H1 (cell line): ENCODE results near the gene ZNF33A. TPM values are rescaled to one million over a fixed set of nuclear protein-coding genes. Genes with fewer than 3 reads are reported as not detected.
"Not testable (repeated sequence)": the region's sequence is repeated elsewhere in the genome, so short reads cannot be mapped to it uniquely, and the experiment has no call there.

Source experiments
- CTCF ChIA-PET: fragments of 300-600 bp; sonication (Branson Sonifier 250); formaldehyde crosslinking; loops from one replicate; lab custom pipeline; 2021; ENCODE audit not compliant: partially characterized antibody; lab: Charles Lee
- POLR2A ChIA-PET: fragments of 300-600 bp; sonication (Branson Sonifier 250); formaldehyde crosslinking; loops from one replicate; lab custom pipeline; 2021; ENCODE audit warnings: inconsistent platforms; ENCODE audit not compliant: partially characterized antibody; lab: Charles Lee
- DNase-seq, 2 experiments: peaks; one replicate each; pipeline versions ENCODE4 v3.0.0 to v3.0.0-alpha.2; 2010 to 2022; ENCODE audit warnings: low spot score in 2 of 2, low read depth in 1 of 2, mixed read lengths in 1 of 2
- FAIRE-seq: peaks from 2 replicates; lab custom pipeline; 2011; peaks lifted over from hg19 to GRCh38; lab: Jason Lieb, UNC
- H2AFZ ChIP-seq: 2 replicates; pipeline ENCODE4 v1.8.1; 2012; ENCODE audit warnings: low read length, inconsistent platforms
- H2AK5ac ChIP-seq: 2 replicates; pipeline ENCODE4 v1.6.1; 2013; ENCODE audit warnings: low read depth, low read length
- H2BK120ac ChIP-seq: replicated peaks from 2 replicates; pipeline ENCODE3; 2013; ENCODE audit warnings: low read depth, low read length, inconsistent platforms
- H2BK12ac ChIP-seq: 2 replicates; pipeline ENCODE4 v1.6.1; 2013; ENCODE audit warnings: low read depth, low read length
- H2BK15ac ChIP-seq: 2 replicates; pipeline ENCODE4 v1.6.1; 2013; ENCODE audit warnings: low read length
- H2BK20ac ChIP-seq: 2 replicates; pipeline ENCODE4 v1.6.1; 2013; ENCODE audit warnings: low read length
- H2BK5ac ChIP-seq: 2 replicates; pipeline ENCODE4 v1.6.1; 2013; ENCODE audit warnings: low read depth, low read length
- H3K14ac ChIP-seq: 2 replicates; pipeline ENCODE4 v1.6.1; 2013; ENCODE audit warnings: inconsistent platforms; ENCODE audit not compliant: insufficient read length
- H3K18ac ChIP-seq: 2 replicates; pipeline ENCODE4 v1.6.1; 2013; ENCODE audit warnings: low read length; ENCODE audit errors: extremely low read depth
- H3K23ac ChIP-seq: 2 replicates; pipeline ENCODE4 v1.6.1; 2013; ENCODE audit warnings: inconsistent platforms; ENCODE audit not compliant: insufficient read length
- H3K23me2 ChIP-seq: 2 replicates; pipeline ENCODE4 v1.6.1; 2013; ENCODE audit warnings: low read depth, low read length
- H3K27ac ChIP-seq: 2 replicates; pipeline ENCODE4 v1.6.1; 2011; ENCODE audit warnings: low read depth, low read length, inconsistent platforms
- H3K27me3 ChIP-seq, 4 experiments: replicated peaks in 1 of 4; 1 replicate in 1 of 4; 2 replicates in 3 of 4; pipeline versions ENCODE4 v1.6.1 to v1.8.1; 2011 to 2013; ENCODE audit warnings: low read length in 3 of 4, mild to moderate bottlenecking in 3 of 4, inconsistent platforms in 2 of 4, mixed read lengths in 2 of 4, moderate library complexity in 1 of 4; ENCODE audit not compliant: control insufficient read depth in 3 of 4, insufficient read depth in 3 of 4; ENCODE audit errors: extremely low read depth in 1 of 4
- H3K36me3 ChIP-seq, 4 experiments: 2 replicates each; pipeline versions ENCODE4 v1.6.1 to v1.8.1; 2011 to 2013; ENCODE audit warnings: mild to moderate bottlenecking in 4 of 4, low read length in 3 of 4, moderate library complexity in 2 of 4, control low read depth in 1 of 4, inconsistent platforms in 1 of 4; ENCODE audit not compliant: insufficient read depth in 4 of 4, control insufficient read depth in 2 of 4
- H3K4ac ChIP-seq: replicated peaks from 2 replicates; pipeline ENCODE3; 2013; ENCODE audit warnings: low read length, low read depth, mixed read lengths, inconsistent platforms; ENCODE audit not compliant: insufficient read length
- H3K4me1 ChIP-seq, 4 experiments: replicated peaks in 1 of 4; 1 replicate in 1 of 4; 2 replicates in 3 of 4; pipeline versions ENCODE4 v1.6.1 to v1.8.1; 2011 to 2013; ENCODE audit warnings: low read length in 3 of 4, inconsistent platforms in 2 of 4, mixed read lengths in 1 of 4; ENCODE audit not compliant: insufficient read depth in 4 of 4, control insufficient read depth in 3 of 4
- H3K4me2 ChIP-seq, 2 experiments: 2 replicates each; pipeline versions ENCODE4 v1.6.1 to v1.8.1; 2011 to 2013; ENCODE audit warnings: low read depth in 2 of 2, low read length in 2 of 2, control low read depth in 1 of 2, inconsistent platforms in 1 of 2, mild to moderate bottlenecking in 1 of 2; ENCODE audit not compliant: insufficient read depth in 1 of 2
- H3K4me3 ChIP-seq, 4 experiments: fragments of 200-600, 300-600 bp in 1 of 4; sonication (generic), shearing (Covaris generic), sonication (Bioruptor Twin) in 1 of 4; 2 replicates each; pipeline versions ENCODE4 v1.5.1 to v1.8.1; 2011 to 2016; ENCODE audit warnings: low read length in 4 of 4, low read depth in 3 of 4, control low read depth in 2 of 4, inconsistent platforms in 2 of 4, mild to moderate bottlenecking in 2 of 4, mixed read lengths in 1 of 4, moderate library complexity in 1 of 4; ENCODE audit not compliant: insufficient read depth in 2 of 4; ENCODE audit errors: extremely low read depth in 1 of 4
- H3K56ac ChIP-seq: replicated peaks from 2 replicates; pipeline ENCODE3; 2013; ENCODE audit warnings: low read depth, mild to moderate bottlenecking, mixed read lengths, low read length, inconsistent platforms; ENCODE audit not compliant: insufficient read length
- H3K79me1 ChIP-seq: 2 replicates; pipeline ENCODE4 v1.6.1; 2013; ENCODE audit warnings: low read depth, low read length, control low read depth
- H3K79me2 ChIP-seq, 2 experiments: 2 replicates each; pipeline versions ENCODE4 v1.6.1 to v1.8.1; 2012 to 2013; ENCODE audit warnings: low read length in 2 of 2, mild to moderate bottlenecking in 2 of 2, inconsistent platforms in 1 of 2; ENCODE audit not compliant: insufficient read depth in 2 of 2, control insufficient read depth in 1 of 2
- H3K9ac ChIP-seq, 4 experiments: replicated peaks in 1 of 4; 1 replicate in 1 of 4; 2 replicates in 3 of 4; pipeline versions ENCODE4 v1.6.1 to v1.8.1; 2011 to 2013; ENCODE audit warnings: low read depth in 3 of 4, low read length in 3 of 4, control low read depth in 2 of 4, mild to moderate bottlenecking in 2 of 4, moderate library complexity in 2 of 4, inconsistent platforms in 1 of 4; ENCODE audit errors: extremely low read depth in 1 of 4
- H3K9me3 ChIP-seq, 2 experiments: 2 replicates each; pipeline versions ENCODE4 v1.6.1 to v1.8.1; 2012 to 2013; ENCODE audit warnings: mild to moderate bottlenecking in 2 of 2, moderate library complexity in 2 of 2, control low read depth in 1 of 2, inconsistent platforms in 1 of 2, low read depth in 1 of 2, low read length in 1 of 2, mixed read lengths in 1 of 2; ENCODE audit not compliant: insufficient read depth in 2 of 2
- H4K20me1 ChIP-seq, 2 experiments: replicated peaks in 1 of 2; 2 replicates each; pipeline versions ENCODE3 to v1.8.1; 2011 to 2013; ENCODE audit warnings: inconsistent platforms in 2 of 2, low read length in 2 of 2, mild to moderate bottlenecking in 1 of 2; ENCODE audit not compliant: insufficient read depth in 2 of 2, control insufficient read depth in 1 of 2
- H4K5ac ChIP-seq: 2 replicates; pipeline ENCODE4 v1.6.1; 2013; ENCODE audit warnings: low read length, low read depth, mixed read lengths, inconsistent platforms; ENCODE audit not compliant: insufficient read length
- H4K8ac ChIP-seq: 2 replicates; pipeline ENCODE4 v1.8.0; 2013; ENCODE audit warnings: mild to moderate bottlenecking, moderate library complexity, low read length, inconsistent platforms; ENCODE audit not compliant: insufficient read depth; ENCODE audit errors: extremely low read depth
- H4K91ac ChIP-seq: replicated peaks from 2 replicates; pipeline ENCODE3; 2013; ENCODE audit warnings: low read length, mixed read lengths, inconsistent platforms; ENCODE audit not compliant: insufficient read length
- WGBS, 2 experiments: shearing (Covaris generic) in 1 of 2; methylation state at CpG; one replicate each; pipeline versions ENCODE4 v1.1.6 to v1.1.7; 2013 to 2015; ENCODE audit warnings: low lambda C conversion rate in 2 of 2, mixed read lengths in 2 of 2, inconsistent platforms in 1 of 2, low coverage in 1 of 2, missing lambda C conversion rate in 1 of 2; ENCODE audit not compliant: insufficient replicate concordance in 2 of 2, insufficient coverage in 1 of 2, insufficient read length in 1 of 2; ENCODE audit errors: extremely low coverage in 1 of 2, missing lambda C conversion rate in 1 of 2; 5-methylcytosine and 5-hydroxymethylcytosine counted together
- polyA plus RNA-seq, 7 experiments: library from polyadenylated mRNA; depleted of rRNA in 3 of 7; stranded (reverse) in 5 of 7; unstranded in 2 of 7; fragments of >200 nt in 5 of 7; fragments of 200-250 nt in 2 of 7; gene quantifications; 1 replicate in 5 of 7; 2 replicates in 1 of 7; 4 replicates in 1 of 7; pipeline versions ENCODE4 v1.2.1 to v1.2.3, GENCODE V29; 2011 to 2013; ENCODE audit warnings: missing spikeins in 2 of 7, mixed read lengths in 2 of 7
- total RNA-seq: library from RNA; stranded (reverse); fragmentation: NEBNext Ultra II Directional; extraction: Animal tissue kit (Norgen Biotek cat#: 25700); gene quantifications from 2 replicates; pipeline ENCODE4 v1.2.1, GENCODE V29; 2021

ZNF33A gene
- total and polyA plus RNA-seq, 2 of the 8 experiments (the other 6 are each of a cell fraction or from before 2014, with no cell fraction given): 6.0 to 48.3 TPM

- H3K27me3 ChIP-seq, H2AFZ ChIP-seq, H4K8ac ChIP-seq, H4K20me1 ChIP-seq, H4K5ac ChIP-seq, H3K9ac ChIP-seq, H3K18ac ChIP-seq, H3K4ac ChIP-seq, H2BK15ac ChIP-seq, H3K4me1 ChIP-seq, H2BK120ac ChIP-seq, H3K56ac ChIP-seq, H3K27ac ChIP-seq, H3K23ac ChIP-seq, H3K14ac ChIP-seq, H3K4me3 ChIP-seq, CTCF ChIA-PET, DNase-seq, H2BK5ac ChIP-seq, H3K23me2 ChIP-seq, H2BK12ac ChIP-seq, FAIRE-seq, H2AK5ac ChIP-seq, POLR2A ChIA-PET, H3K36me3 ChIP-seq, H2BK20ac ChIP-seq, H4K91ac ChIP-seq, H3K79me1 ChIP-seq, H3K4me2 ChIP-seq, H3K79me2 ChIP-seq: not testable (repeated sequence)
- peaks cover 17 to 32% of the 10 kb centered on the region in 2 experiments for H3K9me3 ChIP-seq
- WGBS, 2 experiments: 86% methylated on average over 1 of the region's 3 CpGs; no CpG with 5 or more reads in 1 of the 2 experiments
These were observed 11.6 kb upstream of the ZNF33A start for GRCh38 chr10:37998920-37999319.

DNA sequence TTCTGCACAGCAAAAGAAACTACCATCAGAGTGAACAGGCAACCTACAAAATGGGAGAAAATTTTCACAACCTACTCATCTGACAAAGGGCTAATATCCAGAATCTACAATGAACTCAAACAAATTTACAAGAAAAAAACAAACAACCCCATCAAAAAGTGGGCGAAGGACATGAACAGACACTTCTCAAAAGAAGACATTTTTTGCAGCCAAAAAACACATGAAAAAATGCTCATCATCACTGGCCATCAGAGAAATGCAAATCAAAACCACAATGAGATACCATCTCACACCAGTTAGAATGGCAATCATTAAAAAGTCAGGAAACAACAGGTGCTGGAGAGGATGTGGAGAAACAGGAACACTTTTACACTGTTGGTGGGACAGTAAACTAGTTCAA is 10.0 kb upstream of the ZNF33A start:
- H4K8ac ChIP-seq, H3K27ac ChIP-seq, H4K91ac ChIP-seq, H3K27me3 ChIP-seq, H2AK5ac ChIP-seq, H3K18ac ChIP-seq, H3K4me1 ChIP-seq, H3K4me2 ChIP-seq, H3K36me3 ChIP-seq, POLR2A ChIA-PET, H2AFZ ChIP-seq, H3K23me2 ChIP-seq, DNase-seq, H3K4ac ChIP-seq, H3K14ac ChIP-seq, H4K20me1 ChIP-seq, H3K9ac ChIP-seq, H3K79me2 ChIP-seq, H2BK12ac ChIP-seq, CTCF ChIA-PET, H3K4me3 ChIP-seq, H4K5ac ChIP-seq, FAIRE-seq, H3K79me1 ChIP-seq, H2BK15ac ChIP-seq, H2BK5ac ChIP-seq, H2BK120ac ChIP-seq, H3K56ac ChIP-seq, H2BK20ac ChIP-seq, H3K23ac ChIP-seq: not testable (repeated sequence)
- WGBS, 2 experiments: 100% methylated on average over 1 of the region's 1 CpG; no CpG with 5 or more reads in 1 of the 2 experiments
- H3K9me3 ChIP-seq: peaks cover 11 to 29% of the 10 kb centered on the region in 2 experiments; a peak in 3 of 4 replicates
